Osteoblast (primary cell): ENCODE results near the gene CD79A. TPM values are rescaled to one million over a fixed set of nuclear protein-coding genes. Genes with fewer than 3 reads are reported as not detected.

Experiments
- DNase-seq: peaks from one replicate; pipeline ENCODE4 v3.0.0; 2011; ENCODE audit warnings: low spot score, mixed read lengths; ENCODE audit not compliant: insufficient read length; ENCODE audit errors: missing footprints
- H2AFZ ChIP-seq: 2 replicates; pipeline ENCODE4 v1.6.0; 2011; ENCODE audit warnings: mild to moderate bottlenecking, low read length
- H3K27ac ChIP-seq: 2 replicates; pipeline ENCODE4 v1.5.1; 2011; ENCODE audit warnings: mild to moderate bottlenecking, low read depth, low read length, moderate library complexity
- H3K27me3 ChIP-seq: 2 replicates; pipeline ENCODE4 v1.6.0; 2012; ENCODE audit warnings: mild to moderate bottlenecking, control low read depth, inconsistent platforms, low read length, moderate library complexity; ENCODE audit not compliant: insufficient read depth
- H3K36me3 ChIP-seq: 2 replicates; pipeline ENCODE4 v1.5.1; 2011; ENCODE audit warnings: mild to moderate bottlenecking, low read length, control low read depth, moderate library complexity; ENCODE audit not compliant: insufficient read depth
- H3K4me1 ChIP-seq: 2 replicates; pipeline ENCODE4 v1.5.1; 2011; ENCODE audit warnings: mild to moderate bottlenecking, low read length, control low read depth, moderate library complexity; ENCODE audit not compliant: insufficient read depth
- H3K4me2 ChIP-seq: 2 replicates; pipeline ENCODE4 v1.6.0; 2011; ENCODE audit warnings: mild to moderate bottlenecking, low read length; ENCODE audit not compliant: insufficient read depth
- H3K4me3 ChIP-seq: fragments of 200-600 bp; sonication (generic); 3 replicates; pipeline ENCODE4 v1.5.1; 2012; ENCODE audit warnings: mild to moderate bottlenecking, low read length, inconsistent platforms; ENCODE audit not compliant: insufficient read depth
- H3K79me2 ChIP-seq: 2 replicates; pipeline ENCODE4 v1.6.0; 2012; ENCODE audit warnings: mild to moderate bottlenecking, low read length, control low read depth, inconsistent platforms; ENCODE audit not compliant: insufficient read depth
- H3K9me3 ChIP-seq: 2 replicates; pipeline ENCODE4 v1.5.1; 2011; ENCODE audit warnings: low read depth, low read length, control low read depth
- H4K20me1 ChIP-seq: 2 replicates; pipeline ENCODE4 v1.6.0; 2012; ENCODE audit warnings: mild to moderate bottlenecking, low read length, control low read depth; ENCODE audit not compliant: insufficient read depth
- total RNA-seq: library from RNA; depleted of rRNA; stranded (reverse); fragments of >200 nt; gene quantifications from 2 replicates; pipeline ENCODE4 v1.2.3, GENCODE V29; 2012
- TF ChIP-seq, protein P1 (sequence below): IDR thresholded peaks from 2 replicates; pipeline ENCODE4 v1.5.1; 2011; ENCODE audit warnings: mild to moderate bottlenecking, low read depth, low read length, moderate library complexity; ENCODE audit errors: extremely low read depth

CD79A gene
- total RNA-seq, 1 donor: 0.36 TPM

DNA sequence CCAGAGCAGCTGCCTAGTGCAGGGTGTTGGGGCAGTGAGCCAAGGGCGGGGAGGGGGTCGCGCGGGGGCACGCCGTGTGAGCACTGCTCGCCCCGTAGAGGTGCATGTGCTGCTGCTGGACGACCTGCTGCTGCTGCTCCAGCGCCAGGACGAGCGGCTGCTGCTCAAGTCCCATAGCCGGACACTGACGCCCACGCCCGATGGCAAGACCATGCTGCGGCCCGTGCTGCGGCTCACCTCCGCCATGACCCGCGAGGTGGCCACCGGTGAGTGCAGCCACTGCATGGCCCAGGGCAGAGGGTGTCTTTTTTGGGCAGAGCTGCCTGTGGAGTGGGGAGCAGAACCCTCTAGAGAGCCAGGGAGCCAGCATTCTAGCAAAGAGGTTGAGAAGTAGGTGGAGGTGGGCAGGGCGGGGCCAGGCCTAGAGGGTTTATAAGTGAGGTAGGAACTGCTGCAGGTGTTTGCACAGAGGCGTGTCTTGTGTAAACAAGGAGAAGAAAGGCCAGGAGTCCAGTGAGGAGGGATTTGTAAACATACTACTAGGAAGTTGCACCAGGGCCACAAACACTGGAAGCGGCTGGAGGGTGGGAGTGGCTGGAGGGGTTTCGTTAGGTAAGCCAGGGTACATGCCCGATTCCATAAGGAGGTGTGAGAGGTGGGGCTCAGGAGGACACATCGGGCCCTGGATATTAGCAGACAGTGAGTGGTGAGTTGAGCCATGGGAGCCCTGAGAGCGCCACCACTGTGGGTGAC lies 27.2 kb downstream of the CD79A start:
- Histone ChIP-seq H3K27ac (no peak overlapping the region), H3K36me3 (peaks cover 47% of the 10 kb centered on the region), H3K27me3 (no peaks in the 10 kb centered on the region), H3K4me1 (no peaks in the 10 kb centered on the region), H3K79me2 (no peaks in the 10 kb centered on the region), H3K4me2 (no peak overlapping the region), H3K4me3 (no peak overlapping the region), H3K9me3 (no peaks in the 10 kb centered on the region), H2AFZ (no peak overlapping the region), H4K20me1 (peaks cover 8% of the 10 kb centered on the region)
- DNase-seq: no peak
- TF ChIP-seq, protein P1, sequence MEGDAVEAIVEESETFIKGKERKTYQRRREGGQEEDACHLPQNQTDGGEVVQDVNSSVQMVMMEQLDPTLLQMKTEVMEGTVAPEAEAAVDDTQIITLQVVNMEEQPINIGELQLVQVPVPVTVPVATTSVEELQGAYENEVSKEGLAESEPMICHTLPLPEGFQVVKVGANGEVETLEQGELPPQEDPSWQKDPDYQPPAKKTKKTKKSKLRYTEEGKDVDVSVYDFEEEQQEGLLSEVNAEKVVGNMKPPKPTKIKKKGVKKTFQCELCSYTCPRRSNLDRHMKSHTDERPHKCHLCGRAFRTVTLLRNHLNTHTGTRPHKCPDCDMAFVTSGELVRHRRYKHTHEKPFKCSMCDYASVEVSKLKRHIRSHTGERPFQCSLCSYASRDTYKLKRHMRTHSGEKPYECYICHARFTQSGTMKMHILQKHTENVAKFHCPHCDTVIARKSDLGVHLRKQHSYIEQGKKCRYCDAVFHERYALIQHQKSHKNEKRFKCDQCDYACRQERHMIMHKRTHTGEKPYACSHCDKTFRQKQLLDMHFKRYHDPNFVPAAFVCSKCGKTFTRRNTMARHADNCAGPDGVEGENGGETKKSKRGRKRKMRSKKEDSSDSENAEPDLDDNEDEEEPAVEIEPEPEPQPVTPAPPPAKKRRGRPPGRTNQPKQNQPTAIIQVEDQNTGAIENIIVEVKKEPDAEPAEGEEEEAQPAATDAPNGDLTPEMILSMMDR: no peak

DNA sequence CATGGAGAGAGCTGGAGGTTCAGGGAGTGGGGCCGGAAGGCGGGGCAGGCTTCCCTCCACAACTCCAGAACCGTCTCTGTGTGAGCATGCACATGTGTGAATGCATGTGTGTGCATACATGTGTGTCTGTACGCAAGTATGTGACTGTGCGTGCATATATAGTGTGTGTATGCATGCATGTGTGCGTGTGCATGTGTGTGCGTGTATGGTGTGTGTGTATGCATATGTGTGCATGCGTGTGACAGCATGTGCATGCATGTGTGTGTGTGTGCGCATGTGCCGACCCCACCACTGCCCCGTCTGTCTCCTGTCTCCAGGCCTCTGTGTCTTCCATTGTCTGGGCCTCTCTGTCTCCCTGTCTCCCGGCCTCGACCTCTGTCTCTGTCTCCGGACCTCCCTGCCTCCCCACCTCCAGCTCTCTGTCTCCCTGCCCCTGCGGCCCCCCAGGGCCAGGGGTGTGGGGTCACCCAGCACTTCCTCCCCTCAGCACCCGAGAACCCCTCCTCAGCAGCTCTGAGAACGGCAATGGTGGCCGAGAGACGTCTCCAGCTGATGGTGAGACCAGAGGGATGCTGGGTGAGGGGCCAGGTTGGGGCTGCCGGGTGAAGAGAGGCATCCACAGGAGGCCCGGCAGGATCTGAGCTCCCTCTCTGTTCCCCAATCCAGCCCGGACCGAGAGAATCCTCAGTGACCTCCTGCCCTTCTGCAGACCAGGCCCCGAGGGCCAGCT lies 28.4 kb downstream of the CD79A start:
- Histone ChIP-seq H3K79me2 (no peaks in the 10 kb centered on the region), H2AFZ (no peak overlapping the region), H3K4me1 (no peaks in the 10 kb centered on the region), H4K20me1 (peaks cover 18% of the 10 kb centered on the region), H3K27me3 (peaks cover 3% of the 10 kb centered on the region), H3K4me3 (no peak overlapping the region), H3K9me3 (no peaks in the 10 kb centered on the region), H3K4me2 (no peak overlapping the region), H3K27ac (no peak overlapping the region), H3K36me3 (peaks cover 38% of the 10 kb centered on the region)
- TF ChIP-seq, protein P1: no peak
- no peak for DNase-seq

DNA sequence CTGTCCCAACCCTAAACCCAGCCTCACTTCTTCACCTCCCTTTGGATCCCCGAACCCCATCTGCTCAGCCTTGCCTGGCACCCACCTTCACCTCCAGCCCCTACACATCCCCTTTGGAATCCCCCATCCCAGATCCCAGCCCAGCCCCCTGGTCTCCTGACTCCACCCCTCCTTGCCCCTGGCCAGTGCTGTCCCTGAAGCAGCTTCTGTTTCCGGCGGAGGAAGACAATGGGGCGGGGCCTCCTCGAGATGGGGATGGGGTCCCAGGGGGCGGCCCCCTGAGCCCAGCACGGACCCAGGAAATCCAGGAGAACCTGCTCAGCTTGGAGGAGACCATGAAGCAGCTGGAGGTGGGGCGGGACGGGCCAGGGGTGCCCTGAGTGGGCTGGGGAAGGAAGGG lies 29.2 kb downstream of the CD79A start:
- no peak overlapping the region for H2AFZ ChIP-seq
- H3K4me3 ChIP-seq: no peak overlapping the region
- H3K9me3 ChIP-seq: no peaks in the 10 kb centered on the region
- no peaks in the 10 kb centered on the region for H3K4me1 ChIP-seq
- no peak overlapping the region for H3K4me2 ChIP-seq
- no peak for DNase-seq
- H3K36me3 ChIP-seq: peaks cover 37% of the 10 kb centered on the region
- H3K27ac ChIP-seq: no peak overlapping the region
- peaks cover 12% of the 10 kb centered on the region for H3K27me3 ChIP-seq
- peaks cover 26% of the 10 kb centered on the region for H4K20me1 ChIP-seq
- H3K79me2 ChIP-seq: no peaks in the 10 kb centered on the region
- TF ChIP-seq, protein P1: no peak
